ENCODE measurements around the gene MICA.

MICA gene

DNA sequence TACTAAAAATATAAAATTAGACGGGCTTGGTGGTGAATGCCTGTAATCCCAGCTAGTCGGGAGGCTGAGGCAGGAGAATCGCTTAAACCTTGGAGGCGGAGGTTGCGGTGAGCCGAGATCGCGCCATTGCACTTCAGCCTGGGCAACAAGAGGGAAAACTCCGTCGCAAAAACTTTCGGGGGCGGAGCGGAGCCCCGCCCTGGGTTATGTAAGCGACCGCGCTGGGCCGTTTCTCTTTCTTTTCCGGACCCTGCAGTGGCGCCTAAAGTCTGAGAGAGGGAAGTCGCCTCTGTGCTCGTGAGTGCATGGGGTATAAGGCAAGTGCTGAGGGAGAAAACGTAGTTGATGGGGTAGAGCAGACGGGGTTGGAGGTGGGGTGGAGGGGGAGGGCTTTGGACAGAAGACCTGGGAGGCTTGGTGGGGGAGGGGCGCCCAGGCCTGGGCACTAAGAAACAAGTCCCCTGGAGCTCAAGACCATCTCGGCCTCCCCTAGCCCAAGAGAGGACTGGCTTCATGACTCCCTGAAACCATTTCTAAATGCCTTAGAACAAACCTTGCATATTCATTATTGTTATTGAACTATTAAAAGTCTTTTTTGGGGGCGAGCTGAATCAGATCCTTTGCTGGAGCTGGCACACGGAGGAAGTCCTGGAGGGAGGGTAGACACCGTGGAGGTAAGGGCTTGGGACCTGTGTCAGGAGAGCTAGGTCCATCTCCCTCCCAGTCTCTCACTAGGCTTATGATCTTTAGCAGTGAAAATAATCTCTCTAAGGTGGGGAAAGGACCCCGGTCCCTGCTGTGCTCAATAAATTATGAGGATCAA, 2.7 kb upstream of the MICA start:
- no peak for TF ChIP-seq FOXP2 (optimal IDR thresholded peaks at IDR 0.05; ENCODE audit: borderline replicate concordance, extremely low read depth, extremely low read length, insufficient read depth)
- TF ChIP-seq, protein P1, sequence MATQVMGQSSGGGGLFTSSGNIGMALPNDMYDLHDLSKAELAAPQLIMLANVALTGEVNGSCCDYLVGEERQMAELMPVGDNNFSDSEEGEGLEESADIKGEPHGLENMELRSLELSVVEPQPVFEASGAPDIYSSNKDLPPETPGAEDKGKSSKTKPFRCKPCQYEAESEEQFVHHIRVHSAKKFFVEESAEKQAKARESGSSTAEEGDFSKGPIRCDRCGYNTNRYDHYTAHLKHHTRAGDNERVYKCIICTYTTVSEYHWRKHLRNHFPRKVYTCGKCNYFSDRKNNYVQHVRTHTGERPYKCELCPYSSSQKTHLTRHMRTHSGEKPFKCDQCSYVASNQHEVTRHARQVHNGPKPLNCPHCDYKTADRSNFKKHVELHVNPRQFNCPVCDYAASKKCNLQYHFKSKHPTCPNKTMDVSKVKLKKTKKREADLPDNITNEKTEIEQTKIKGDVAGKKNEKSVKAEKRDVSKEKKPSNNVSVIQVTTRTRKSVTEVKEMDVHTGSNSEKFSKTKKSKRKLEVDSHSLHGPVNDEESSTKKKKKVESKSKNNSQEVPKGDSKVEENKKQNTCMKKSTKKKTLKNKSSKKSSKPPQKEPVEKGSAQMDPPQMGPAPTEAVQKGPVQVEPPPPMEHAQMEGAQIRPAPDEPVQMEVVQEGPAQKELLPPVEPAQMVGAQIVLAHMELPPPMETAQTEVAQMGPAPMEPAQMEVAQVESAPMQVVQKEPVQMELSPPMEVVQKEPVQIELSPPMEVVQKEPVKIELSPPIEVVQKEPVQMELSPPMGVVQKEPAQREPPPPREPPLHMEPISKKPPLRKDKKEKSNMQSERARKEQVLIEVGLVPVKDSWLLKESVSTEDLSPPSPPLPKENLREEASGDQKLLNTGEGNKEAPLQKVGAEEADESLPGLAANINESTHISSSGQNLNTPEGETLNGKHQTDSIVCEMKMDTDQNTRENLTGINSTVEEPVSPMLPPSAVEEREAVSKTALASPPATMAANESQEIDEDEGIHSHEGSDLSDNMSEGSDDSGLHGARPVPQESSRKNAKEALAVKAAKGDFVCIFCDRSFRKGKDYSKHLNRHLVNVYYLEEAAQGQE (IDR thresholded peaks at IDR 0.05; ENCODE audit: insufficient read depth in 1 of 2, low read depth in 2 of 2, low read length in 2 of 2), result no peak
- TF ChIP-seq POLR2AphosphoS5 (IDR thresholded peaks at IDR 0.05; ENCODE audit: low read depth, low read length), result no peak
- TF ChIP-seq TAF1 (IDR thresholded peaks at IDR 0.05; ENCODE audit: borderline replicate concordance, insufficient read depth, low read length), result no peak
- TF ChIP-seq SIN3A (IDR thresholded peaks at IDR 0.05; ENCODE audit: borderline replicate concordance, insufficient read depth, low read length), result no peak

DNA sequence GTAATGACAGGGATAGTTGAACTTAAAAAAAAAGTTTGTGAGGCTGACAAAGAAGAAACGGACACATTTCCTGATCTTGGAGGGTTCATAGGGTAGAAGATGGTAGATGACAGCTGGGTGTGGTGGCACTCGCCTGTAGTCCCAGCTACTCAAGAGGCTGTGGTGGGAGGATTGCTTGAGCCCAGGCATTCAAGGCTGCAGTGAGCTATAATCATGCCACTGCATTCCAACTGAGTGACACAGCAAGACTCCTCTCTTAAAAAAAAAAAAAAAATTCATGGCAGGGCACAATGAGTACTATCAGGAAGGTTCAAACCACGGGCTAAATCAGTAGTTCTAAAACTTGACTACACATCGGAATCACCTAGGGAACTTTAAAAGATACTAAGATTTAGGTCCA, 2.0 kb upstream of the MICA start:
- TF ChIP-seq FOXP2 (optimal IDR thresholded peaks at IDR 0.05; ENCODE audit: borderline replicate concordance, extremely low read depth, extremely low read length, insufficient read depth), result no peak
- no peak for TF ChIP-seq TAF1 (IDR thresholded peaks at IDR 0.05; ENCODE audit: borderline replicate concordance, insufficient read depth, low read length)
- TF ChIP-seq, protein P1 (IDR thresholded peaks at IDR 0.05; ENCODE audit: insufficient read depth in 1 of 2, low read depth in 2 of 2, low read length in 2 of 2), result no peak
- no peak for TF ChIP-seq SIN3A (IDR thresholded peaks at IDR 0.05; ENCODE audit: borderline replicate concordance, insufficient read depth, low read length)
- no peak for TF ChIP-seq POLR2AphosphoS5 (IDR thresholded peaks at IDR 0.05; ENCODE audit: low read depth, low read length)

DNA sequence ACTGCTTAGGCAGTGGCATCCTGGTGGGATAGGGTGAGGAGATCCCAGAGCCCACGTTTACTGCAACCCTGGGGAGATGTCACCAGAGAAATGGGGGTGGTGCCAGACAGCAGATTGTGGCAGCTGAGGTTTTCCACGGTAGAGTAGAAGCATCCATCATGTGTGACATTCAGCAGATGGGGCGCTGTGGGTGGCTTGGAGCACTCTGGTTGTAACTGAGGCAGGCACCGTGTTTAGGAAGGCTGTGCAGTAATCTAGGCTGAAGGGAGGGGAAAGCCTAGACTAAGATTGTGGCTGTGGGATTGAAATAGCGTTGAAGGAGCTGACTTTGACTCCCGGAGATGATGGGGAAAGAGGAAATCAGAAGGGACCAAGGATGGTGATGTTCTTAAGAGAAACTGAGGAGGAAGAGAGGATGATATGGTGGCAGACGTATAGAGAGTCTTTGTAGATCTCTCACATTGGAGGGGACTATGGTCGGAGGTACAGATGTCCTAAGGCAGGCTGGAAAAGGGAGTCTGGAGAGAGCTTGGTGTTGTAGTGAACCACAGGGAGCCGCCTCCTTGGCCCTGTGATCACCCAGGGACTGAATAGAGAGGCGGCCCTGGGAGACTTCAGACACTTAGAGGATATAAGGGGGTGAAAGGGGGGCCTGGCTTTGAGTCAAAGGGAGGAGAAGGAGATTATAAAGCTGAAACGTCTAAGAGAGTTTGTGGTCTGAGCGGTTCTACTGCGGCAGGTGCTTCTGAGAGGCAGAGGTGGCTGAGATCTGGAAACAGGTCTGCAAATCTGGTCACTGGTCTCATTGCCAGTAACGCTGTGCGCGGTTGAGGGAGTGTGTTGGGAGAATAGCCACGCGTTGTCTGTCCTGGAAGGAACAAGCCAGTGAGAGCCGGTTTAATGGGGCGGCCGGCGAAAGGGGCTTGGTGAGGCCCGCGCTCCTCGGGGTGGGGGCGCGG, 792 bp upstream of the MICA start:
- TF ChIP-seq FOXP2 (optimal IDR thresholded peaks at IDR 0.05; ENCODE audit: borderline replicate concordance, extremely low read depth, extremely low read length, insufficient read depth), result no peak
- TF ChIP-seq POLR2AphosphoS5 (IDR thresholded peaks at IDR 0.05; ENCODE audit: low read depth, low read length), result no peak
- TF ChIP-seq, protein P1 (IDR thresholded peaks at IDR 0.05; ENCODE audit: insufficient read depth in 1 of 2, low read depth in 2 of 2, low read length in 2 of 2), result no peak
- no peak for TF ChIP-seq SIN3A (IDR thresholded peaks at IDR 0.05; ENCODE audit: borderline replicate concordance, insufficient read depth, low read length)
- no peak for TF ChIP-seq TAF1 (IDR thresholded peaks at IDR 0.05; ENCODE audit: borderline replicate concordance, insufficient read depth, low read length)

DNA sequence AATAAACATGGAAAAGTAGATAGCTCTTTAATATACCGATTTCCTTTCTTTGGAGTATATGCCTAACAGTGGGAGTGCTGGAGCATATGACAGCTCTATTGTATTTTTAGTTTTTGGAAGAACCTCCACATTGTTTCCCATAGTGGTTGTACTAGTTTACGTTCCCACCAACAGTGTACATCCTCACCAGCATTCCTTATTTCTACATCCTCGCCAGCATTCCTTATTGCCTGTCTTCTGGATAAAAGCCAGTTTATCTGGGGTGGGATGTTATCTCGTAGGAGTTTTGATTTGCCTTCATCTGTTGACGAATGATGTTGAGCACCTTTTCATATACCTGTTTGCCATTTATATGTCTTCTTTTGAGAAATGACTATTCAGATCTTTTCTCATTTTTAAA, 2.6 kb downstream of the MICA start:
- TF ChIP-seq SIN3A (IDR thresholded peaks at IDR 0.05; ENCODE audit: borderline replicate concordance, insufficient read depth, low read length), result no peak
- TF ChIP-seq, protein P1 (IDR thresholded peaks at IDR 0.05; ENCODE audit: insufficient read depth in 1 of 2, low read depth in 2 of 2, low read length in 2 of 2), result no peak
- TF ChIP-seq POLR2AphosphoS5 (IDR thresholded peaks at IDR 0.05; ENCODE audit: low read depth, low read length), result no peak
- TF ChIP-seq FOXP2 (optimal IDR thresholded peaks at IDR 0.05; ENCODE audit: borderline replicate concordance, extremely low read depth, extremely low read length, insufficient read depth), result no peak
- no peak for TF ChIP-seq TAF1 (IDR thresholded peaks at IDR 0.05; ENCODE audit: borderline replicate concordance, insufficient read depth, low read length)

Data from PFSK-1 (cell line).